Naive thymus-derived CD4-positive, alpha-beta T cell (primary cell): Measurements from ENCODE around the gene OR8D2. TPM values are rescaled to one million over a fixed set of nuclear protein-coding genes. Genes with fewer than 3 reads are reported as not detected.

Experiments
- ATAC-seq: fragments of 150-1000 bp; cut with Tn5 transposase; 2 replicates; pipeline ENCODE4 v1.10.0; 2021; ENCODE audit warnings: mild to moderate bottlenecking, moderate library complexity
- CTCF ChIA-PET: fragments of 350-600 bp; sonication (Branson Sonifier 250); formaldehyde crosslinking; loops from one replicate; lab custom pipeline; 2021; ENCODE audit warnings: antibody characterized with exemption; lab: Charles Lee
- POLR2A ChIA-PET: fragments of 350-600 bp; sonication (Branson Sonifier 250); formaldehyde crosslinking; loops from one replicate; lab custom pipeline; 2021; ENCODE audit warnings: antibody characterized with exemption, inconsistent platforms; lab: Charles Lee
- DNase-seq, 9 donors: peaks; one replicate each; pipeline versions ENCODE4 v3.0.0 to v3.0.0-alpha.2; 2020 to 2022; ENCODE audit warnings: mixed read lengths in 1 of 9
- H3K27ac ChIP-seq: one replicate; pipeline ENCODE4 v1.7.0; 2013; ENCODE audit warnings: mild to moderate bottlenecking, low read depth, low read length, moderate library complexity
- H3K27me3 ChIP-seq, 2 donors: one replicate each; pipeline ENCODE4 v1.7.0; 2013; ENCODE audit warnings: low read length in 2 of 2, mild to moderate bottlenecking in 2 of 2, moderate library complexity in 2 of 2; ENCODE audit not compliant: control insufficient read depth in 2 of 2, insufficient read depth in 2 of 2
- H3K36me3 ChIP-seq, 3 experiments: 1 replicate in 2 of 3; 2 replicates in 1 of 3; pipeline ENCODE4 v1.7.0; 2013; ENCODE audit warnings: low read length in 3 of 3, mild to moderate bottlenecking in 3 of 3, moderate library complexity in 1 of 3; ENCODE audit not compliant: insufficient read depth in 3 of 3, control insufficient read depth in 2 of 3
- H3K4me1 ChIP-seq, 2 donors: one replicate each; pipeline ENCODE4 v1.7.0; 2013; ENCODE audit warnings: low read length in 2 of 2, mild to moderate bottlenecking in 2 of 2, moderate library complexity in 1 of 2; ENCODE audit not compliant: control insufficient read depth in 2 of 2, insufficient read depth in 2 of 2
- H3K4me3 ChIP-seq: 2 replicates; pipeline ENCODE4 v1.7.0; 2013; ENCODE audit warnings: mild to moderate bottlenecking, low read length
- H3K9me3 ChIP-seq, 3 experiments: 1 replicate in 2 of 3; 2 replicates in 1 of 3; pipeline ENCODE4 v1.7.0; 2013; ENCODE audit warnings: low read length in 3 of 3; ENCODE audit not compliant: control insufficient read depth in 2 of 3
- H3K27ac Mint-ChIP-seq, 9 donors: one replicate each; pipeline ENCODE4 v1.8.0; 2020 to 2022; ENCODE audit warnings: mixed read lengths in 9 of 9, mild to moderate bottlenecking in 8 of 9, moderate library complexity in 5 of 9, inconsistent platforms in 2 of 9
- H3K27me3 Mint-ChIP-seq, 5 donors: one replicate each; pipeline ENCODE4 v1.8.0; 2021 to 2022; ENCODE audit warnings: mixed read lengths in 5 of 5, mild to moderate bottlenecking in 1 of 5
- H3K36me3 Mint-ChIP-seq, 5 donors: one replicate each; pipeline ENCODE4 v1.8.0; 2020 to 2022; ENCODE audit warnings: mixed read lengths in 5 of 5, mild to moderate bottlenecking in 3 of 5, inconsistent platforms in 1 of 5
- H3K4me1 Mint-ChIP-seq, 7 donors: one replicate each; pipeline ENCODE4 v1.8.0; 2020 to 2022; ENCODE audit warnings: mixed read lengths in 7 of 7, mild to moderate bottlenecking in 3 of 7, inconsistent platforms in 1 of 7
- H3K4me3 Mint-ChIP-seq, 10 donors: one replicate each; pipeline ENCODE4 v1.8.0; 2020 to 2022; ENCODE audit warnings: mild to moderate bottlenecking in 10 of 10, mixed read lengths in 10 of 10, moderate library complexity in 6 of 10, inconsistent platforms in 2 of 10
- H3K9me3 Mint-ChIP-seq, 11 donors: one replicate each; pipeline ENCODE4 v1.8.0; 2020 to 2022; ENCODE audit warnings: mixed read lengths in 11 of 11, mild to moderate bottlenecking in 4 of 11, inconsistent platforms in 1 of 11, moderate library complexity in 1 of 11
- intact Hi-C, 2 donors: fragments of 100-400 bp; cut with micrococcal nuclease; formaldehyde crosslinking; loops; one replicate each; pipeline ENCODE4 v1.15.1; 2023
- polyA plus RNA-seq, 2 donors: library from polyadenylated mRNA; unstranded; fragments of 300-500 nt; fragmentation: Illumina TruSeq; gene quantifications; one replicate each; pipeline ENCODE4 v1.2.3, GENCODE V29; 2021
- total RNA-seq, 6 experiments: library from RNA in 5 of 6; stranded (reverse) in 5 of 6; gene quantifications; 1 replicate in 5 of 6; 2 replicates in 1 of 6; pipeline ENCODE4 v1.2.3 and lab custom pipeline; 2021 to 2026

OR8D2 gene, protein sequence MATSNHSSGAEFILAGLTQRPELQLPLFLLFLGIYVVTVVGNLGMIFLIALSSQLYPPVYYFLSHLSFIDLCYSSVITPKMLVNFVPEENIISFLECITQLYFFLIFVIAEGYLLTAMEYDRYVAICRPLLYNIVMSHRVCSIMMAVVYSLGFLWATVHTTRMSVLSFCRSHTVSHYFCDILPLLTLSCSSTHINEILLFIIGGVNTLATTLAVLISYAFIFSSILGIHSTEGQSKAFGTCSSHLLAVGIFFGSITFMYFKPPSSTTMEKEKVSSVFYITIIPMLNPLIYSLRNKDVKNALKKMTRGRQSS
- total RNA-seq (not detected), polyA plus RNA-seq (not detected), total RNA-seq (lab: John Stamatoyannopoulos, UW) (not detected)

GRCh38 chr11:124320097-124320496, at the start of gene OR8D2:
Gene OR8D2, minus strand, starts transcription at chr11:124320197. Its CDS starts 0 bp downstream, at chr11:124320197.
- peaks cover 6 to 31% (median 12%) of the 10 kb centered on the region in 5 donors for H3K27me3 Mint-ChIP-seq
- H3K4me3 Mint-ChIP-seq, result no peak within 1 kb of the TSS
- Histone ChIP-seq H3K27me3 (no peaks in the 10 kb centered on the region), H3K27ac (no peak within 1 kb of the TSS), H3K4me1 (no peaks in the 10 kb centered on the region), H3K4me3 (no peak within 1 kb of the TSS), H3K9me3 (no peaks in the 10 kb centered on the region), H3K36me3 (no peaks in the 10 kb centered on the region)
- H3K9me3 Mint-ChIP-seq, result peaks cover 0 to 7% (median 0%) of the 10 kb centered on the region in 11 donors
- DNase-seq (no peak), ATAC-seq (no peak)
- H3K27ac Mint-ChIP-seq, result no peak within 1 kb of the TSS
- ChIA-PET CTCF (no interaction called here), POLR2A (no interaction called here)
- no peaks in the 10 kb centered on the region for H3K4me1 Mint-ChIP-seq
- intact Hi-C loops, result loop anchor here in 1 of 2 donors (10.0 kb wide), 1 partner anchor 255 kb away; no protein-coding TSS in a partner anchor
- H3K36me3 Mint-ChIP-seq, result no peaks in the 10 kb centered on the region

DNA sequence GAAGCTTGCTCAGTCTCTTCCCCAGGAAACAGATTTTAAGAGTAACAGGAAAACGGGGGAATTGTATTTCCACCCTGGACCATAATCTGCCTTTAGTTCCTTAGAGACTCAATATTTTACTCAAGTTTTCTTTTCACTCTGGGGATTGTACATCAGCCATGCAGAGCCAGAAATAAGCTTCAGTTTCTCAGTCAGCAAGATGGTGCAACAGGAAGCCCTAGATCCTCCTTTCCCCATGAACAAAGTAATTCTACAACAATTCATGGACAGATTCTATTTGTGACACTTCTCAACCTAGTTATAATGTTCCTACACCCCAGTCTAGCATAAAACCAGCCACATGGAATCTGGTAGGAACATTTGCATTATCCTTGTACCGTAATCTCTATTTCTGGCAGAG, 39.6 kb upstream of the OR8D2 start:
- Histone ChIP-seq H3K9me3 (no peaks in the 10 kb centered on the region), H3K4me3 (no peak overlapping the region), H3K4me1 (no peaks in the 10 kb centered on the region), H3K27me3 (no peaks in the 10 kb centered on the region), H3K36me3 (no peaks in the 10 kb centered on the region), H3K27ac (no peak overlapping the region)
- DNase-seq (no peak), ATAC-seq (no peak)
- ChIA-PET POLR2A (no interaction called here), CTCF (no interaction called here)
- intact Hi-C loops, result no loop called here
- Mint-ChIP-seq H3K36me3 (no peaks in the 10 kb centered on the region), H3K27ac (no peak overlapping the region), H3K4me1 (no peaks in the 10 kb centered on the region), H3K9me3 (peaks cover 0 to 11% (median 0%) of the 10 kb centered on the region in 11 donors), H3K4me3 (no peak overlapping the region), H3K27me3 (peaks cover 0 to 19% (median 6%) of the 10 kb centered on the region in 5 donors)

- peaks cover 0 to 22% (median 3%) of the 10 kb centered on the region in 11 donors for H3K9me3 Mint-ChIP-seq
- Histone ChIP-seq H3K4me3 (no peak overlapping the region), H3K36me3 (no peaks in the 10 kb centered on the region), H3K27ac (no peak overlapping the region), H3K9me3 (no peaks in the 10 kb centered on the region), H3K4me1 (no peaks in the 10 kb centered on the region), H3K27me3 (peaks cover 0 to 4% of the 10 kb centered on the region in 2 donors)
- H3K27ac Mint-ChIP-seq, result no peak overlapping the region
- DNase-seq (no peak), ATAC-seq (no peak)
- H3K36me3 Mint-ChIP-seq, result no peaks in the 10 kb centered on the region
- POLR2A ChIA-PET, result no interaction called here
- peaks cover 0 to 32% (median 7%) of the 10 kb centered on the region in 5 donors for H3K27me3 Mint-ChIP-seq
- H3K4me1 Mint-ChIP-seq, result no peaks in the 10 kb centered on the region
- CTCF ChIA-PET, result no interaction called here
- no peak overlapping the region for H3K4me3 Mint-ChIP-seq
- intact Hi-C loops, result no loop called here
Measured at GRCh38 chr11:124346311-124346955, 26.4 kb upstream of the OR8D2 start.

DNA sequence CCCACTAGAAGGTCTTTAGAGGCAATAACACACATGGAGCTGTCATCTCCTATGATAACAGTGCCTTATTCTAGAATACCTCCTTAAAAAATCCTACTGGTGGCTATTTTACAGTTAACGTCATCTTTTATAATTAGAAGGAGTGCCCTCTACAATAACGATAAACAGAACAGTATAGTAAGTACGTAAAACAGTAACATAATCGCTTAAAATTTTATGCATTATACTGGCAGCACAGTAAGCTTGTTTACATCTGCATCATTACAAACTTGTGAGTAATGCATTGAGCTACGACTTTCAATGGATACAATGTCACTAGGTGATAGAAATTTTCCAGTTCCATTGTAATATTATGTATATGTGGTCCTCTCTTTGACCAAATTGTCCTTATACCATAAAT, 24.3 kb upstream of the OR8D2 start:
- Histone ChIP-seq H3K27me3 (peaks cover 0 to 4% of the 10 kb centered on the region in 2 donors), H3K4me1 (no peaks in the 10 kb centered on the region), H3K36me3 (no peaks in the 10 kb centered on the region), H3K9me3 (no peaks in the 10 kb centered on the region), H3K4me3 (no peak overlapping the region), H3K27ac (no peak overlapping the region)
- Mint-ChIP-seq H3K27me3 (peaks cover 0 to 37% (median 7%) of the 10 kb centered on the region in 5 donors), H3K9me3 (peaks cover 0 to 14% (median 2%) of the 10 kb centered on the region in 11 donors), H3K36me3 (no peaks in the 10 kb centered on the region), H3K4me3 (no peak overlapping the region), H3K4me1 (no peaks in the 10 kb centered on the region), H3K27ac (no peak overlapping the region)
- ChIA-PET POLR2A (no interaction called here), CTCF (interaction anchor here (1.0 kb wide), 1 partner anchor 24 kb away, joined by 3 read pairs; no protein-coding TSS in a partner anchor)
- intact Hi-C loops, result no loop called here
- DNase-seq (no peak), ATAC-seq (no peak)

- no peak overlapping the region for H3K27ac ChIP-seq
- intact Hi-C loops, result no loop called here
- Mint-ChIP-seq H3K27me3 (peaks cover 0 to 13% (median 7%) of the 10 kb centered on the region in 5 donors), H3K36me3 (no peaks in the 10 kb centered on the region), H3K27ac (no peak overlapping the region), H3K4me3 (no peak overlapping the region), H3K4me1 (no peaks in the 10 kb centered on the region), H3K9me3 (peaks cover 0 to 5% (median 0%) of the 10 kb centered on the region in 11 donors)
- CTCF ChIA-PET, result no interaction called here
- H3K27me3 ChIP-seq, result no peaks in the 10 kb centered on the region
- ATAC-seq (no peak), DNase-seq (no peak)
- no peaks in the 10 kb centered on the region for H3K9me3 ChIP-seq
- H3K36me3 ChIP-seq, result no peaks in the 10 kb centered on the region
- POLR2A ChIA-PET, result no interaction called here
- H3K4me1 ChIP-seq, result no peaks in the 10 kb centered on the region
- H3K4me3 ChIP-seq, result no peak overlapping the region
Measured at GRCh38 chr11:124340142-124340447, 20.1 kb upstream of the OR8D2 start.

DNA sequence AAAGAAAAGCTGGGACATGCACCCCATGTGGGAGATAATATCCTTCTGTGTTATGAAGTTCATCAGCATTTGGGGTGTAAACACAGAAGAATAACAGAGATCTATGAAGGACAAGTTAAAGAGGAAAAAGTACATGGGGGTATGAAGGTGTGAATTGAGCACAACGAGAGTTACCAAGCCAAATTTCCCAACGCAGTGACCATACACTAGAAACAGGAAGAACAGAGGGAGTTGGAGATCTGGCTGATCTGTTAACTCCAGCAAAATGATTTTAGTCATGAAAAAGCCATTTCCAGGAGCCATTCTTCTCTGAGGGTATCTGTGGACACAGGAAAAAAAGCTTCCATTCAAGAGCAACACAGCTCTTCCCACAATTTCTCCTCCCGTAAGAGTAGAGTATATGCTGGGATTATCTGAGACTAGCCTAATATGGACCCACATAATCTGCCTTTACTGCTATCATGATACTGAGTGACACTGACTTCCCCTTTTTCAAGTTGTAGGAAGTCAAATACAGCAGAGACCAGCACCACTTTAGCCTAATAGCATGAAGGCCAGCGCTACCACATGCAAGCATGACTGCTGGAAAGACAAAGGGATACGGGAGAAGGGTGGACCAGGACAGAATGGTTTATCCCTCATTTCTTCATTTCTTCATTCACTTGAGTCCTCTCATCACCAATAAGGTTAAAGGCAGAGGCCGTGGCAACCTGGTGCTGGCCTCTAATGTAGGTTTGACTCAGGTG, 19.6 kb upstream of the OR8D2 start:
- no peak overlapping the region for H3K4me3 ChIP-seq
- H3K4me1 ChIP-seq, result no peaks in the 10 kb centered on the region
- H3K27me3 Mint-ChIP-seq, result peaks cover 0 to 10% (median 6%) of the 10 kb centered on the region in 5 donors
- H3K9me3 Mint-ChIP-seq, result peaks cover 0 to 6% (median 0%) of the 10 kb centered on the region in 11 donors
- no peaks in the 10 kb centered on the region for H3K36me3 ChIP-seq
- DNase-seq, result no peak
- H3K4me3 Mint-ChIP-seq, result no peak overlapping the region
- no peaks in the 10 kb centered on the region for H3K36me3 Mint-ChIP-seq
- no peaks in the 10 kb centered on the region for H3K9me3 ChIP-seq
- ATAC-seq, result peak; percentile 18
- ChIA-PET CTCF (no interaction called here), POLR2A (no interaction called here)
- intact Hi-C loops, result no loop called here
- H3K27ac ChIP-seq, result no peak overlapping the region
- H3K27ac Mint-ChIP-seq, result no peak overlapping the region
- no peaks in the 10 kb centered on the region for H3K4me1 Mint-ChIP-seq
- H3K27me3 ChIP-seq, result no peaks in the 10 kb centered on the region
